ENCODE results near the gene LYRM2.
A peak's percentile ranks its signal among the peaks of the same experiment; 100 is the strongest.
"Not testable (repeated sequence)": the region's sequence is repeated elsewhere in the genome, so short reads cannot be mapped to it uniquely, and the experiment has no call there.

LYRM2 gene

GRCh38 chr6:89637960-89638319 lies 607 bp downstream of the LYRM2 start:
- TF ChIP-seq CTCF (IDR thresholded peaks at IDR 0.05; ENCODE audit: low read depth, low read length) = no peak
- peak overlapping the region; percentile 70 for H3K4me3 ChIP-seq (ENCODE audit: low read depth, low read length)
- in situ Hi-C loops (cut with HindIII; ENCODE audit: low sequenced_read_pairs) = no loop called here
- no peak for DNase-seq (ENCODE audit: low read depth, low spot score)

- in situ Hi-C loops (cut with HindIII; ENCODE audit: low sequenced_read_pairs); H3K4me3 ChIP-seq (ENCODE audit: low read depth, low read length); DNase-seq (ENCODE audit: low read depth, low spot score): not testable (repeated sequence)
These were observed 2.1 kb downstream of the LYRM2 start for GRCh38 chr6:89636412-89636811.

GRCh38 chr6:89630488-89630887 lies 8.1 kb downstream of the LYRM2 start:
- TF ChIP-seq CTCF (IDR thresholded peaks at IDR 0.05; ENCODE audit: low read depth, low read length) = no peak
- in situ Hi-C loops (cut with HindIII; ENCODE audit: low sequenced_read_pairs) = no loop called here
- no peak for DNase-seq (ENCODE audit: low read depth, low spot score)
- H3K4me3 ChIP-seq (ENCODE audit: low read depth, low read length) = no peak overlapping the region

- in situ Hi-C loops (cut with HindIII; ENCODE audit: low sequenced_read_pairs) = no loop called here
- DNase-seq (ENCODE audit: low read depth, low spot score) = no peak
- H3K4me3 ChIP-seq (ENCODE audit: low read depth, low read length) = no peak overlapping the region
- no peak for TF ChIP-seq CTCF (IDR thresholded peaks at IDR 0.05; ENCODE audit: low read depth, low read length)
These were observed 14.8 kb downstream of the LYRM2 start for GRCh38 chr6:89623749-89624148.

GRCh38 chr6:89619567-89619966 lies 19.0 kb downstream of the LYRM2 start:
- no peak for TF ChIP-seq CTCF (IDR thresholded peaks at IDR 0.05; ENCODE audit: low read depth, low read length)
- in situ Hi-C loops (cut with HindIII; ENCODE audit: low sequenced_read_pairs) = no loop called here
- DNase-seq (ENCODE audit: low read depth, low spot score) = no peak
- no peak overlapping the region for H3K4me3 ChIP-seq (ENCODE audit: low read depth, low read length)

- in situ Hi-C loops (cut with HindIII; ENCODE audit: low sequenced_read_pairs) = no loop called here
- DNase-seq (ENCODE audit: low read depth, low spot score) = no peak
These were observed 20.5 kb downstream of the LYRM2 start for GRCh38 chr6:89618026-89618425.

GRCh38 chr6:89616531-89616930 lies 22.0 kb downstream of the LYRM2 start:
- H3K4me3 ChIP-seq (ENCODE audit: low read depth, low read length) = no peak overlapping the region
- no peak for DNase-seq (ENCODE audit: low read depth, low spot score)
- TF ChIP-seq CTCF (IDR thresholded peaks at IDR 0.05; ENCODE audit: low read depth, low read length) = no peak
- in situ Hi-C loops (cut with HindIII; ENCODE audit: low sequenced_read_pairs) = no loop called here

More at GRCh38 chr6:89618026-89618425, 20.5 kb downstream of the LYRM2 start:
- TF ChIP-seq CTCF (IDR thresholded peaks at IDR 0.05; ENCODE audit: low read depth, low read length) = no peak
- no peak overlapping the region for H3K4me3 ChIP-seq (ENCODE audit: low read depth, low read length)

Data from astrocyte of the spinal cord (primary cell).